ENCODE measurements around the gene MTARC2. TPM values are rescaled to one million over a fixed set of nuclear protein-coding genes. Genes with fewer than 3 reads are reported as not detected.

MTARC2 gene
- total RNA-seq, 1 donor from 2014 or later: 3.6 TPM

DNA sequence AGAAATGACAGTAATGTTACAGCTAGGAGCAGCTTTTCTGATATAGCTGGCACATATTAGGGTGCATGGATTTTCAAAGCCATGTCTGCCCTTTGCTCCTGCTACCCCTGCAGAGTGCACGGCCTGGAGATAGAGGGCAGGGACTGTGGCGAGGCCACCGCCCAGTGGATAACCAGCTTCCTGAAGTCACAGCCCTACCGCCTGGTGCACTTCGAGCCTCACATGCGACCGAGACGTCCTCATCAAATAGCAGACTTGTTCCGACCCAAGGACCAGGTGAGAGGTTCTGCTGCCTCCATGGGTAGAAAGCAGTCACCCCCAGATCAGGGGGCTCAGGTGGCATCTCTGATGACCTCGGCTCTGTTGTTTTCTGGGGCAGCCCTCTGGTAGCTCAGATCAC, 48.4 kb downstream of the MTARC2 start:
- H3K9me3 Mint-ChIP-seq (ENCODE audit: unreplicated experiment): no peaks in the 10 kb centered on the region
- no peak for DNase-seq (ENCODE audit: low spot score)
- H3K27me3 Mint-ChIP-seq (ENCODE audit: unreplicated experiment): peaks cover 3% of the 10 kb centered on the region
- no peaks in the 10 kb centered on the region for H3K36me3 Mint-ChIP-seq (ENCODE audit: low read depth, unreplicated experiment)
- H3K27ac Mint-ChIP-seq (ENCODE audit: unreplicated experiment): no peak overlapping the region
- no peak overlapping the region for H3K4me3 Mint-ChIP-seq (ENCODE audit: unreplicated experiment)
- TF ChIP-seq, protein P1, sequence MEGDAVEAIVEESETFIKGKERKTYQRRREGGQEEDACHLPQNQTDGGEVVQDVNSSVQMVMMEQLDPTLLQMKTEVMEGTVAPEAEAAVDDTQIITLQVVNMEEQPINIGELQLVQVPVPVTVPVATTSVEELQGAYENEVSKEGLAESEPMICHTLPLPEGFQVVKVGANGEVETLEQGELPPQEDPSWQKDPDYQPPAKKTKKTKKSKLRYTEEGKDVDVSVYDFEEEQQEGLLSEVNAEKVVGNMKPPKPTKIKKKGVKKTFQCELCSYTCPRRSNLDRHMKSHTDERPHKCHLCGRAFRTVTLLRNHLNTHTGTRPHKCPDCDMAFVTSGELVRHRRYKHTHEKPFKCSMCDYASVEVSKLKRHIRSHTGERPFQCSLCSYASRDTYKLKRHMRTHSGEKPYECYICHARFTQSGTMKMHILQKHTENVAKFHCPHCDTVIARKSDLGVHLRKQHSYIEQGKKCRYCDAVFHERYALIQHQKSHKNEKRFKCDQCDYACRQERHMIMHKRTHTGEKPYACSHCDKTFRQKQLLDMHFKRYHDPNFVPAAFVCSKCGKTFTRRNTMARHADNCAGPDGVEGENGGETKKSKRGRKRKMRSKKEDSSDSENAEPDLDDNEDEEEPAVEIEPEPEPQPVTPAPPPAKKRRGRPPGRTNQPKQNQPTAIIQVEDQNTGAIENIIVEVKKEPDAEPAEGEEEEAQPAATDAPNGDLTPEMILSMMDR (IDR thresholded peaks at IDR 0.05; ENCODE audit: unreplicated experiment): no peak
- no peaks in the 10 kb centered on the region for H3K4me1 Mint-ChIP-seq (ENCODE audit: unreplicated experiment)

DNA sequence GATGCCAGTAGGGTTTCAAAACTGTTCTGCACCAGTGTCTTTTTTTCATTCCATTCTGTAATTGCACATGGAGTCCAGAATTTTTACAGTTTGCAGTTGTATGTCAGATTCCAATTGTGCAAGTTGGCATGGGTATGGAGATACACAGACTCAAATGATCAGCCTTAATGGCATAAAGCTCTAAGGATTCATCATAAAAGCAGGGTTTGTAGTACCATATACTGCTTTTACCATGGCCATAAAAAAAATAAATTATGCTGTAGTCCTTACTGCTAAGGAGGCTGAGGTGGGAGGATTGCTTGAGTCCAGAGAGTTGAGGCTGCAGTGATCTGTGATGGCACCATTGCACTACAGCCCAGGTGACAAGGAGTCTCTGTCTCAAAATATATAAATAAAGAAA, 48.9 kb downstream of the MTARC2 start:
- Mint-ChIP-seq H3K36me3 (ENCODE audit: low read depth, unreplicated experiment) (no peaks in the 10 kb centered on the region), H3K27ac (ENCODE audit: unreplicated experiment) (no peak overlapping the region), H3K4me3 (ENCODE audit: unreplicated experiment) (no peak overlapping the region), H3K9me3 (ENCODE audit: unreplicated experiment) (no peaks in the 10 kb centered on the region), H3K27me3 (ENCODE audit: unreplicated experiment) (peaks cover 3% of the 10 kb centered on the region), H3K4me1 (ENCODE audit: unreplicated experiment) (no peaks in the 10 kb centered on the region)
- DNase-seq (ENCODE audit: low spot score): no peak
- TF ChIP-seq, protein P1 (IDR thresholded peaks at IDR 0.05; ENCODE audit: unreplicated experiment): no peak

DNA sequence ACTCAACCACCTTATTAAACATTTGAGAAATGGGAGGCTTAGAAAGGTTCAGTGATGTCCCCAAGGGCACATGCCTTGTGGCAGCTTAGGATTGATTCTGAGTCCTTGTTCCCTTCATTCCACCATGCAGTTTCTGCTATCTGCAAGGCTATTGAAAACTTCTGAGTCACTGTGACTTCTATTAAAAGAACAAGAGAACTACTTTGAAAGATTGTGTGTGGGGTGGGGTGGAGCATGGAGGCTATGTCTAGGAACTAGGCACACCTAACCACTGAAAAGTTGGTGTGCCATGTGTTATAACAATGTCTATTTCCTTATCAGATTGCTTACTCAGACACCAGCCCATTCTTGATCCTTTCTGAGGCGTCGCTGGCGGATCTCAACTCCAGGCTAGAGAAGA, 49.4 kb downstream of the MTARC2 start:
- no peaks in the 10 kb centered on the region for H3K36me3 Mint-ChIP-seq (ENCODE audit: low read depth, unreplicated experiment)
- no peaks in the 10 kb centered on the region for H3K4me1 Mint-ChIP-seq (ENCODE audit: unreplicated experiment)
- H3K27me3 Mint-ChIP-seq (ENCODE audit: unreplicated experiment): peaks cover 3% of the 10 kb centered on the region
- no peak overlapping the region for H3K27ac Mint-ChIP-seq (ENCODE audit: unreplicated experiment)
- H3K4me3 Mint-ChIP-seq (ENCODE audit: unreplicated experiment): no peak overlapping the region
- DNase-seq (ENCODE audit: low spot score): no peak
- H3K9me3 Mint-ChIP-seq (ENCODE audit: unreplicated experiment): no peaks in the 10 kb centered on the region
- TF ChIP-seq, protein P1 (IDR thresholded peaks at IDR 0.05; ENCODE audit: unreplicated experiment): no peak

DNA sequence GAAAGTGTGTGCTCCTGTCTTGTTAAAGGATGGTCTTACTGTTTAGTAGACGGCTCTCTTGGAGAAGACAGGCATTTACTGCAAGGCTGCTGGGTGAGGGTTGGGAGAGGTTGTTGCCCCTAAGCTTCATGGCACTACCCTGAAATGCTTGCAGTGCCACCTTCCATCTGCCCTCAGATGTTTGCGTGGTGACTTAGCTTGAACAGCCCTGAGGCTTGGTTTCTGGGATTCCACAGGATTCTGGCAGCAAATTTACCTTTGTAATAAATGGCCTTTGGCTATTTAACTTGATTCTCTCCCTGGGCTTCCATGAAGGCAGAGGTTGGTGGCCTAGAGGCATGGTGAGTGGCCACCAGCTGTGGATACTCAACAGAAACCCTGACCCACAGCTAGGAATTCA, 50.2 kb downstream of the MTARC2 start:
- TF ChIP-seq, protein P1 (IDR thresholded peaks at IDR 0.05; ENCODE audit: unreplicated experiment): no peak
- no peaks in the 10 kb centered on the region for H3K36me3 Mint-ChIP-seq (ENCODE audit: low read depth, unreplicated experiment)
- no peak for DNase-seq (ENCODE audit: low spot score)
- H3K4me3 Mint-ChIP-seq (ENCODE audit: unreplicated experiment): no peak overlapping the region
- H3K27ac Mint-ChIP-seq (ENCODE audit: unreplicated experiment): no peak overlapping the region
- no peaks in the 10 kb centered on the region for H3K9me3 Mint-ChIP-seq (ENCODE audit: unreplicated experiment)
- no peaks in the 10 kb centered on the region for H3K4me1 Mint-ChIP-seq (ENCODE audit: unreplicated experiment)
- H3K27me3 Mint-ChIP-seq (ENCODE audit: unreplicated experiment): peaks cover 3% of the 10 kb centered on the region

DNA sequence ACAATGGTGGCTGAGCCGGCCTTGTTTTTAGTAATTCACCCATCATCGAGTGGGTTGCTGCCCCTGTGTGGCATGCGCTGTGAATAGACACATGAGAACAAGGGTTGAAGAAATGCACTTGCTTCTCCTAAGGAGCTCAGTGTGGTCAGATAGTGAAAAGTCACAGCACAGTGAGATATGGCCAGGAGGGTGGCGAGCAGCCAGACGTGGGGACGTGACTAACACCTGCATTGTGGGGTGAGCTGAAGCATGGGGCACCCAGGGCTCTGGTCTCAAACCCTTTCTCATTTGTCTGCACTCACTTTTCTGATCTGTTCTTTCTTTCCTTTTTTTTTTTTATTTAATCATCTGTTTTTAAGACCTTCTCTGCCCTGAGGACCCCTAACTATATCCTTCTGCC, 52.1 kb downstream of the MTARC2 start:
- no peak for DNase-seq (ENCODE audit: low spot score)
- H3K27ac Mint-ChIP-seq (ENCODE audit: unreplicated experiment): no peak overlapping the region
- H3K27me3 Mint-ChIP-seq (ENCODE audit: unreplicated experiment): peaks cover 3% of the 10 kb centered on the region
- H3K36me3 Mint-ChIP-seq (ENCODE audit: low read depth, unreplicated experiment): no peaks in the 10 kb centered on the region
- H3K4me1 Mint-ChIP-seq (ENCODE audit: unreplicated experiment): no peaks in the 10 kb centered on the region
- H3K9me3 Mint-ChIP-seq (ENCODE audit: unreplicated experiment): no peaks in the 10 kb centered on the region
- no peak overlapping the region for H3K4me3 Mint-ChIP-seq (ENCODE audit: unreplicated experiment)
- TF ChIP-seq, protein P1 (IDR thresholded peaks at IDR 0.05; ENCODE audit: unreplicated experiment): no peak

Measured in endothelial cell (in vitro differentiated cells).